ENCODE measurements around the gene SEMA3G. TPM values are rescaled to one million over a fixed set of nuclear protein-coding genes. Genes with fewer than 3 reads are reported as not detected.
A peak's percentile ranks its signal among the peaks of the same experiment; 100 is the strongest.

The SEMA3G gene
- total RNA-seq, 1 experiment from 2014 or later = 1.3 TPM

DNA sequence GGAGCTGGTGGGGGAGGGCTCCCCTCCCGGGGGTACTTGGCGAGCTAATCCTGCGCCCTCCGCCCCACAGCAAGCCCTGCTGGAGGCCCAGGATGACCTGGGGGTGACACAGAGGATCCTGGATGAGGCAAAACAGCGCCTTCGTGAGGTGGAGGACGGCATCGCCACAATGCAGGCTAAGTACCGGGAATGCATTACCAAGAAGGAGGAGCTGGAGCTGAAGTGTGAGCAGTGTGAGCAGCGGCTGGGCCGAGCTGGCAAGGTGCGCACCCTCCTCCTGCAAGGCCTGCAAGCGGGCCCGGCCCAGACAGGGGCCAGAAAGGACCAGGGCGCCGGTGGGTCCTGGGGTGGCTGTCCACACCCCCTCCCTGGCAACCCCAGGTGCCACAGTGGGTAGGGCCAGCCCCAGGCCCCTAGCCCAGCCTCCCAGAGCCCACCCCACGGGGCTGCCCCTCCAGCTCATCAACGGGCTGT, 56.5 kb downstream of the SEMA3G start:
- POLR2A ChIA-PET (ENCODE audit: unreplicated experiment) = interaction anchor here (0.7 kb wide), 1 partner anchor 10 kb away, joined by 3 read pairs; no protein-coding TSS in a partner anchor

DNA sequence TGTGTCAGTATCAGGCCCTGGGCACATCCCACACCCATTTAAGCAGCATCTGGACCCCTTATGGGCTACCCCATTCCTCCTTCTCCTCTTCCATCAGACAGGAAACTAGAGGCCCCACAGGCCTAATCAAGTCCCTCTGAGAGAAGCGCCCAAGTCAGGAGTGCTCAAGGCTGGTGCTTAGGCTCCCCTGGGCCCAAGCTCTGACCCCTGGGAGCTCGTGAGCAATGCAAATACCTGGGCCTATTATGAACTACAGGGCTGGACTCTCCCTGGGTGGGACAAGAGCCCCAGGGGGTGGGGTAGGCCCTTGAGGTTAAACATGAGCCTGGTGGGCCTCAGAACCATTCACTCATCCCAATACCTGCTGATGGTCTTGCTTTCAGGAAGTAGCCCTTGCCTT, 57.4 kb downstream of the SEMA3G start:
- intact Hi-C loops (cut with micrococcal nuclease; ENCODE audit: unreplicated experiment) = loop anchor here (5.0 kb wide), 2 partner anchors 95 to 155 kb away; no protein-coding TSS in a partner anchor
- POLR2A ChIA-PET (ENCODE audit: unreplicated experiment) = no interaction called here
- CTCF ChIA-PET = no interaction called here

More for the DNA sequence above, 56.5 kb downstream of the SEMA3G start:
- TF ChIP-seq, protein P1, sequence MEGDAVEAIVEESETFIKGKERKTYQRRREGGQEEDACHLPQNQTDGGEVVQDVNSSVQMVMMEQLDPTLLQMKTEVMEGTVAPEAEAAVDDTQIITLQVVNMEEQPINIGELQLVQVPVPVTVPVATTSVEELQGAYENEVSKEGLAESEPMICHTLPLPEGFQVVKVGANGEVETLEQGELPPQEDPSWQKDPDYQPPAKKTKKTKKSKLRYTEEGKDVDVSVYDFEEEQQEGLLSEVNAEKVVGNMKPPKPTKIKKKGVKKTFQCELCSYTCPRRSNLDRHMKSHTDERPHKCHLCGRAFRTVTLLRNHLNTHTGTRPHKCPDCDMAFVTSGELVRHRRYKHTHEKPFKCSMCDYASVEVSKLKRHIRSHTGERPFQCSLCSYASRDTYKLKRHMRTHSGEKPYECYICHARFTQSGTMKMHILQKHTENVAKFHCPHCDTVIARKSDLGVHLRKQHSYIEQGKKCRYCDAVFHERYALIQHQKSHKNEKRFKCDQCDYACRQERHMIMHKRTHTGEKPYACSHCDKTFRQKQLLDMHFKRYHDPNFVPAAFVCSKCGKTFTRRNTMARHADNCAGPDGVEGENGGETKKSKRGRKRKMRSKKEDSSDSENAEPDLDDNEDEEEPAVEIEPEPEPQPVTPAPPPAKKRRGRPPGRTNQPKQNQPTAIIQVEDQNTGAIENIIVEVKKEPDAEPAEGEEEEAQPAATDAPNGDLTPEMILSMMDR (conservative IDR thresholded peaks at IDR 0.05) = no peak
- no peak for TF ChIP-seq EZH2 (IDR thresholded peaks at IDR 0.05; ENCODE audit: low read depth)
- H3K36me3 ChIP-seq (ENCODE audit: low read depth) = no peaks in the 10 kb centered on the region
- intact Hi-C loops (cut with micrococcal nuclease; ENCODE audit: unreplicated experiment) = loop anchor here (5.0 kb wide), 2 partner anchors 96 to 156 kb away; no protein-coding TSS in a partner anchor
- no peaks in the 10 kb centered on the region for H3K9me2 ChIP-seq (ENCODE audit: insufficient read depth)
- no peak for DNase-seq
- H2AFZ ChIP-seq = no peak overlapping the region
- H4K20me1 ChIP-seq (ENCODE audit: insufficient read depth) = no peaks in the 10 kb centered on the region
- no peaks in the 10 kb centered on the region for H3K9me3 ChIP-seq (ENCODE audit: insufficient read depth, low read depth)
- no peaks in the 10 kb centered on the region for H3F3A ChIP-seq (ENCODE audit: insufficient read depth, low read depth)
- no peaks in the 10 kb centered on the region for H3K4me1 ChIP-seq (replicated peaks; ENCODE audit: insufficient read depth)
- no peak overlapping the region for H3K4me2 ChIP-seq
- no peak overlapping the region for H3K27ac ChIP-seq
- BruUV-seq (replicated peaks) = no TSS peak
- H3K4me3 ChIP-seq = no peak overlapping the region
- CTCF ChIA-PET = no interaction called here
- no peaks in the 10 kb centered on the region for H3K79me2 ChIP-seq (ENCODE audit: low read depth)
- no peaks in the 10 kb centered on the region for H3K27me3 ChIP-seq (ENCODE audit: insufficient read depth, low read depth)

DNA sequence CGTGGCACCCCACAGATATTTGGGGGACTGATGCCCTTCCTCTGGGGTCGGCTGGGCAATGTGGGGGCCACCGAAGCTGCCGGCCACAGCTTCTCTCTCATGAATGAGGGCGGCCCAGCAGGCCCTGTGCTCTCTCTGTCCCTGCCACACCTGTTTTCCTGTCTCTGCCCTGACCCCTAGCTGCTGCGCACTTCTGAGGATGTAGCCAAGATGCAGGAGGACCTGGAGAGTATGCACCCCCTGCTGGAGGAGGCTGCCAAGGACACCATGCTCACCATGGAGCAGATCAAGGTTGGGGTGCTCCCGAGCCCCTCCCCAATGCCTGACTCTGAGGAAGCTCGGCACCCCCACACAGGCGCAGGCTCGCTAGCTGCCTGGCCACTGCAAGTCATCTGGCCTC, 59.7 kb downstream of the SEMA3G start:
- H3F3A ChIP-seq (ENCODE audit: insufficient read depth, low read depth) = no peaks in the 10 kb centered on the region
- intact Hi-C loops (cut with micrococcal nuclease; ENCODE audit: unreplicated experiment) = loop anchor here (5.0 kb wide), 2 partner anchors 93 to 153 kb away; no protein-coding TSS in a partner anchor
- H3K4me2 ChIP-seq = no peak overlapping the region
- H4K20me1 ChIP-seq (ENCODE audit: insufficient read depth) = no peaks in the 10 kb centered on the region
- no TSS peak for BruUV-seq (replicated peaks)
- no peaks in the 10 kb centered on the region for H3K9me2 ChIP-seq (ENCODE audit: insufficient read depth)
- TF ChIP-seq EZH2 (IDR thresholded peaks at IDR 0.05; ENCODE audit: low read depth) = no peak
- TF ChIP-seq, protein P1 (conservative IDR thresholded peaks at IDR 0.05) = peak; percentile 69
- no peak overlapping the region for H2AFZ ChIP-seq
- H3K4me3 ChIP-seq = no peak overlapping the region
- ChIA-PET CTCF (interaction anchor here (0.6 kb wide), 2 partner anchors 107 to 115 kb away, joined by 3 to 10 read pairs; partner anchors contain the start of gene WDR82), POLR2A (ENCODE audit: unreplicated experiment) (interaction anchor here (0.5 kb wide), 1 partner anchor 14 kb away, joined by 3 read pairs; no protein-coding TSS in a partner anchor)
- peak; percentile 48 to 64 for DNase-seq
- H3K4me1 ChIP-seq (replicated peaks; ENCODE audit: insufficient read depth) = no peaks in the 10 kb centered on the region
- H3K79me2 ChIP-seq (ENCODE audit: low read depth) = no peaks in the 10 kb centered on the region
- no peaks in the 10 kb centered on the region for H3K27me3 ChIP-seq (ENCODE audit: insufficient read depth, low read depth)
- no peaks in the 10 kb centered on the region for H3K9me3 ChIP-seq (ENCODE audit: insufficient read depth, low read depth)
- no peak overlapping the region for H3K27ac ChIP-seq
- no peaks in the 10 kb centered on the region for H3K36me3 ChIP-seq (ENCODE audit: low read depth)

More for the DNA sequence above, 57.4 kb downstream of the SEMA3G start:
- Histone ChIP-seq H3K36me3 (ENCODE audit: low read depth) (no peaks in the 10 kb centered on the region), H3K79me2 (ENCODE audit: low read depth) (no peaks in the 10 kb centered on the region), H3K4me1 (replicated peaks; ENCODE audit: insufficient read depth) (no peaks in the 10 kb centered on the region), H2AFZ (no peak overlapping the region), H4K20me1 (ENCODE audit: insufficient read depth) (no peaks in the 10 kb centered on the region), H3F3A (ENCODE audit: insufficient read depth, low read depth) (no peaks in the 10 kb centered on the region), H3K4me3 (no peak overlapping the region), H3K4me2 (no peak overlapping the region), H3K9me2 (ENCODE audit: insufficient read depth) (no peaks in the 10 kb centered on the region), H3K27me3 (ENCODE audit: insufficient read depth, low read depth) (no peaks in the 10 kb centered on the region), H3K9me3 (ENCODE audit: insufficient read depth, low read depth) (no peaks in the 10 kb centered on the region), H3K27ac (no peak overlapping the region)
- BruUV-seq (replicated peaks) = no TSS peak
- no peak for DNase-seq
- TF ChIP-seq, protein P1 (conservative IDR thresholded peaks at IDR 0.05) = no peak
- TF ChIP-seq EZH2 (IDR thresholded peaks at IDR 0.05; ENCODE audit: low read depth) = no peak
